ENCODE measurements around the gene CIRBP.
"Not testable (repeated sequence)": the region's sequence is repeated elsewhere in the genome, so short reads cannot be mapped to it uniquely, and the experiment has no call there.

CIRBP gene

DNA sequence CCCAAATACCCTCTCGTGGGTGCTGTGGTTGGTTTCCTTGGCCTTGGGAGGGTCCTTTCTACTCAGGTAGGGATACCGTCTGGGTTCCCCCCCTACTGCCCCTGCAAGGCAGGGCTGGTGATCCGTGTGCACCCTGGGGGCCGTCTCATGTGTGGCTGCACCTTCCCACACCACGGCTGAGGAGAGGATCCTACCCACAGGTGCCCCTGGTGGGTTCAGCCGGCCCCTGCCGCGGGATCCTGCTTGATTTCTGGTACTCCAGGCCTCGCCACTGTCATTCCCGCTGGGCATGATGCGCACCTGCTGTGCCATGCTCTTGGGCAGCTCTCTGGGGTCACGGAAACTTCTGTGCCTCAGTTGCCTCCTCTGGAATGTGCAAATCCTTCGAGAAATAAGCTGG, 47.3 kb downstream of the CIRBP start:
- DNase-seq = no peak

DNA sequence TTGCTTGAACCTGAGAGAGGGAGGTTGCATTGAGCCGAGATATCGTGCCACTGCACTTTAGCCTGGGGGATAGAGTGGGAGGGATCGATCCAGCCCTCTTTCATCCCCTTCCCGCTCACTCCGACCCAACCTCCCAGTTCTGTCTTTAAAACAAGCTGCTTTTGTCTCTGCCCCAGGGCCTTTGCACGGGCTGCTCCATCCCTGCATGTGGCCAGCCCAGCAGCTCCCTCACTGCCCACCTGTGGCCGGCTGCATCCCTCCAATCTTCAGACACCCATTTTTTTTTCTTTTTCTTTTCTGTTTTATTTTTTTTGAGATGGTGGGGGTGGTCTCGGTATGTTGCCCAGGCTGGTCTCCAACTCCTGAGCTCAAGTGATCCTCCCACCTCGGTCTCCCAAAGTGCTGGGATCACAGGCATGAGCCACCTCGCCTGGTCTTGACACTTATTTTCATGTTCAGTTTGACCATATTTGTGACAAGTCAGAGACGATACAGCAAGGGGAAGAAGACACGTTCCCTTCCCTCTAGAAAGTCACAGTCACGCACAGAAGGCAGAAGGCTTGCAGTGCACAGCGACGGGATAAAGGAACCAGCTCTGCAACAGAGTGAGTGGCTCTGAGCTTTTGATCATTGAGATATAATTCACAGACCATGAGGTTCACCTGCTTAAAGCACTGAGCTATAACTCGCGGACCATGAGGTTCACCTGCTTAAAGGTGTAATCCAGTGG, 48.3 kb downstream of the CIRBP start:
- DNase-seq = no peak

DNA sequence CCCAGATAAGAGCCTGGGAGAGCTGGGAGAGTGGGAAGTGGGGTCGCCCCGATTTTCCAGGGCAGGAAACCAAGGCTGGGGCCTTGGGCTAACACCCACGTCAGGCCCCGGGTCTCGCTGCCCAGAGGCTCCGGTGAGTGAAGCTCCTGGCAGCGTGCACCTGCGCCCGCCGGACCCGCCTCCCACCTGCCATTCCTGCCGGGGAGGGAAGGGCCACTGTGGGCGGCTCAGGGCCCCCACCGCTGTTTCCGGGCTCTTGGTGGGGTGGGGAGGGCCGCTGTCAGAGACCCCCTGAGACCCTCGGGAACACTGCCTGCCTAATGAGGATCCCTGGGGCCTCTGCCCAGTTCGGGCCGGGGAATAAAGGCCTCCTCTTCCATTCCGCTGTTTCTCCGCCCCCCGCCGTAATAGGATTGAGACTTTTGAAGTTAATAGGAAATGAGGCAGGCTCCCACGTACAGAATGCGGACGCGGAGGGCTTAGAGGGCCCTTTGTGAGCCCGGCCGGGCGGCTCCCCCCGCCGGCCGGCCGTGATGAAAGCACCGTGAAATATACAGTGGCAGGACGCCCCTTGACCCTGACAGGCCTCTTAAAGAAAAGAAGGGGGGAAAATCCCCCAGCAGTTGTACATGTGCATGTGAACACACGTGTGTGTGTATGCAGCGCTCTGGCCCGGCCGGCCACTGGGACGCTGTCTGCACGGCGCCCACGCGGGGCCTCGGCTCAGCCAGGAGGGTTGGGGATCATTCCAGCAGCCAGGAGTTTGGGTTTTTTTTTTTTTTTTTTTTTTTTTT, 49.7 kb downstream of the CIRBP start:
- no peak for DNase-seq

DNA sequence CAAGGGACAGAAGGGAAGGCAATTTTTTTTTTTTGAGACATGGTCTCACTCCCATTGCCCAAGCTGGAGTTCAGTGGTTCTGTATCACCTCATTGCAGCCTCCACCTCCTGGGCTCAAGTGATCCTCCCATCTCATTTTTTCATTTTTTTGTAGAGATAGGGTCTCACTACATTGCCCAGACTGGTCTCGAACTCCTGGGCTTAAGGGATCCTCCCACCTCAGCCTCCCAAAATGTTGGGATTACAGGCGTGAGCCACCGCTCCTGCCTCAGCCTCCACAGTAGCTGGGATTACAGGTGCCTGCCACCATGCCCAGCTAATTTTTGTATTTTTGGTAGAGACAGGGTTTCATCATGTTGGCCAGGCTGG, 51.1 kb downstream of the CIRBP start:
- not testable (repeated sequence) for DNase-seq

DNA sequence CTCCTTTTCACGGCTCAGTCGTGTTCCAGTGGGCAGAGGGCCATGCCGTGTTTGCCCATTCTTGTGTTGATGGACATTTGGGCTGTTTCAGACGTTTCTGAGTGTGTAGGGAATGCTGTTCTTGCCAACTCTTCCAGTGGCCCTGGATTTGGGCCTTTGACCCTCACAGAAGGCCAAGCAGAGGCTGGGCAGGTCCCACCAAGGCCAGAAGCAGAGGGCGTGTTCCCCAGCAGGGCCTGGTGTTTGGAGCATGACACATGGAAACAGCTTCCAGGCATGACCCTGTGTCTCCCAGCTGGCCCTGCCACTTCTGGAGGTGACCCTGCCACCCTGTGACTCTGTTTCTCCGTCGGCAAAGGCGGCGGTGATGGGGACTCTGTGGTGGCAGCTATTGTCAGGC, 52.4 kb downstream of the CIRBP start:
- no peak for DNase-seq

DNA sequence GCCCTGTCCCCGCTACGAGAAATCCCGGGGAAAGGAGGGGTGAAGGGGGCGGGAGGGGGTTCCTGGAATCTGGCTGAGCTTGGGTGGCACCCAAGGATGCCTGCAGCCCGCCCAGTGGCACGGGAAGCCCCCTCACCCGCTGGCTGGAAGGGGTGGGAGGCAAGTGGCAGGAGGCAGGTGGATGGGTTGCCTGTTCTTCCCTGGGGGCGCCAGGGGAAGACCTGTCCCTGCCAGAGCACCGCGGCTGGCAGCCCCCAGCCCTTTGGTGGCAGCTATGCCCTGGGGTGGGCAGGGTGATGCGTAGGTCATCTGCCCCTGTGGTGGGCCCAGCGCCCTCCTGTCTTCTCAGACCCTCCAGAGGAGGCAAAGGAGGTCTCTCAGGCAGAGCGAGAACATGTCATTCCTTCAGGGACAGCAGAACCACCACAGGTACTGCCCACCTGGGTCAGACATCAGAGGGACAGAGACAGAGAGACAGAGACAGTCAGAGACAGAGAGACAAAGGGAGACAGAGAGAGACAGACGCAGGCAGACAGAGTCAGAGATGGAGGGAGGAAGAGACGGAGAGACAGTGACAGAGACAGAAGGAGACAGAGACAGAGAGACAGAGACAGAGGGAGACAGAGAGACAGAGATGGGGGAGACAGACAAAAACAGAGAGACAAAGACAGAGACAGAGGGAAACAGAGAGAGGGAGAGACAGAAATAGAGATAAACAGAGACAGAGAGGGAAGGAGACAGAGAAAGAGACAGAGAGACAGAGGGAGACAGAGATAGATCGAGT, 53.3 kb downstream of the CIRBP start:
- DNase-seq = no peak

DNA sequence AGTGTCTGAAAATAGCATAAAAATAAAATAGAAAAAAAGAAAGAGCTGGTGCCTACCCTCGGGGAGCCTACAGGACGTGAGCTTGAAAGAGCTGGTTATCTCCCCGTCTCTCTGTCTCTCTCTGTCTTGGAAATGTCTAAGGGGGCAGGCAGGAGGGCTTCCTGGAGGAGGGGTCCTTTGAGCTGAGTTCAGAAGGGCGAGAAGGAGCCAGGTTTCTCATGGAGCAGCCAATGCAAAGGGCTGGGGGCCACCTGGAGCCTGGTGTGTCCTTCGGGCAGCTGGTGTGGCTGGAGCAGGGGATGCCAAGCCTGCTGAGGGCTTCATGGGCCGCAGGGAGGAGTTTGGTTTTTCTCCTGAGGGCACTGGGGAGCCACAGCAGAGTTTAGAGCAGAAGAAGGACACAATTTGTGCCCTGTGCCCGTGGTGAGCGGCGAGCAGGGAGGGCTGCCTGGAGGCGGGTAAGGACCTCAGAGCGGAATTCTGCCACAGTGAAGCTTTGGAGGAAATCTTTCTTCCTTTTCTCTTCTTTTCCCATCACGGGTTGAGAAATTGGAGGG, 55.2 kb downstream of the CIRBP start:
- no peak for DNase-seq

Measured in hematopoietic multipotent progenitor cell treated with erythropoietin and hydrocortisone succinate and interleukin-3 and kit ligand, for 8 days (in vitro differentiated cells).